GM19468 (cell line): ENCODE measurements around the gene POLR1E.
"Not testable (repeated sequence)": the region's sequence is repeated elsewhere in the genome, so short reads cannot be mapped to it uniquely, and the experiment has no call there.

ENCODE experiments used
- ATAC-seq: cut with Tn5 transposase; IDR thresholded peaks from one replicate; pipeline ENCODE4 v1.9.1; 2021; ENCODE audit warnings: mild to moderate bottlenecking, moderate library complexity, moderate number of reproducible peaks; ENCODE audit not compliant: unreplicated experiment; ENCODE audit errors: extremely low read depth

The POLR1E gene

GRCh38 chr9:37464426-37465248, 21.1 kb upstream of the POLR1E start:
- peak; percentile 11 for ATAC-seq

GRCh38 chr9:37465249-37466036, 20.3 kb upstream of the POLR1E start, which contains the start of gene ZBTB5:
Gene ZBTB5, minus strand, starts transcription at chr9:37465450. Its CDS starts 22,899 bp downstream, at chr9:37442551.
- peak; percentile 91 for ATAC-seq

- ATAC-seq: no peak
Measured at GRCh38 chr9:37466037-37466709, 19.6 kb upstream of the POLR1E start.

GRCh38 chr9:37467530-37467929, 18.2 kb upstream of the POLR1E start:
- not testable (repeated sequence) for ATAC-seq

GRCh38 chr9:37468620-37469019, 17.1 kb upstream of the POLR1E start:
- ATAC-seq: no peak

GRCh38 chr9:37471942-37472684, 13.6 kb upstream of the POLR1E start:
- ATAC-seq: no peak

GRCh38 chr9:37473982-37474381, 11.8 kb upstream of the POLR1E start:
- ATAC-seq: not testable (repeated sequence)

GRCh38 chr9:37474438-37474837, 11.3 kb upstream of the POLR1E start:
- no peak for ATAC-seq

GRCh38 chr9:37476930-37477329, 8.8 kb upstream of the POLR1E start:
- no peak for ATAC-seq

- ATAC-seq: not testable (repeated sequence)
Measured at GRCh38 chr9:37477443-37477842, 8.3 kb upstream of the POLR1E start.

GRCh38 chr9:37477987-37478619, 7.6 kb upstream of the POLR1E start:
- not testable (repeated sequence) for ATAC-seq

- ATAC-seq: no peak
Measured at GRCh38 chr9:37480759-37481158, 5.0 kb upstream of the POLR1E start.

GRCh38 chr9:37486256-37486615, 488 bp downstream of the POLR1E start:
- no peak for ATAC-seq

GRCh38 chr9:37486616-37487548, 1.1 kb downstream of the POLR1E start:
- ATAC-seq: no peak

GRCh38 chr9:37491939-37492338, 6.2 kb downstream of the POLR1E start:
- ATAC-seq: no peak

GRCh38 chr9:37495571-37495970, 9.8 kb downstream of the POLR1E start:
- ATAC-seq: no peak

- no peak for ATAC-seq
Measured at GRCh38 chr9:37496020-37496419, 10.3 kb downstream of the POLR1E start.

- ATAC-seq: no peak
Measured at GRCh38 chr9:37497320-37497719, 11.6 kb downstream of the POLR1E start.

- no peak for ATAC-seq
Measured at GRCh38 chr9:37498457-37498856, 12.7 kb downstream of the POLR1E start.
